Measurements from ENCODE around the gene SMARCB1.

DNA sequence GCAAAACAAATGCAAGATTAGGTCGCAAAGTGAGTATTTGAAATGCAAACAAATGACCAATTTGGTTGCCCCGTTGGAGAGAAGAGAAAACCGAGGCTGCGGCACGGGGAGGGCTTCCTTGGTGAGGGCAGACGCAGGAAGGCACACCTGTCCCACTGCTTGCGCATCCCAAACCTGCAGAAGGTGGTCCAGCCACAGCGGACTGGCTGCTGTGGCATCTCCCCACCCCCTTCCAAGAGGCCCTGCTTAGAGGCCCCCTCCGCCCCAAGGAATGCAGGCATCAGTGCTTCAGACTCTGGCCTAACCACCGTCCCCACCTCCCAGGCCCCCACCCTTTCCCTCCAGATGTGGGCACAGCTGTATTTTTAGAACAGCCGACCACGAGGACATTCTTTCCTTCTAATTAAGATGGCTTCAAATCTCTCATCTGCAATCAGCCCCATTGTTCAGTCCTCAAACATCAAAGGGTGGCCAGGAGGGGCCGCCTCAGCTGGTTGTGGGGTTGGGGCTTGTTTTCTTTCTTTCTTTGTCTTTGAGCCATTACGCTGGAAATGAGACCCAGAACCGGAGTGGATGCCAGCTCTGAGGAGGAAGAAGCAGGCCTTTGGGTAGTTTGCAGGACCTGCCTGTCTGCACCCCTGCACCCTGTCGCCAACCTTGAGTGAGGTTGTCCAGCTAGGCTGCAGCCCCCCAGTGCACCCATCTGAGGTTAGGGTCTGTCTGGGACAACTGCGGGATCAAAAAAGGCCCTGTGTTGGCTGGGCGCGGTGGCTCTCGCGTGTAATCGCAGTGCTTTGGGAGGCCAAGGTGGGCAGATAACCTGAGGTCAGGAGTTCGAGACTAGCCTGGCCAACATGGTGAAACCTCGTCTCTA lies 61.5 kb downstream of the SMARCB1 start:
- TF ChIP-seq EZH2phosphoT487 (IDR thresholded peaks at IDR 0.05; ENCODE audit: unreplicated experiment) (no peak), CTCF (conservative IDR thresholded peaks at IDR 0.05; ENCODE audit: low read depth in 2 of 2) (no peak), POLR2AphosphoS5 (IDR thresholded peaks at IDR 0.05; ENCODE audit: low read depth) (no peak)

Data from GM23338 (cell line).